GM19238 (cell line): ENCODE measurements around the gene SUPT3H.
A peak's percentile ranks its signal among the peaks of the same experiment; 100 is the strongest.
"Not testable (repeated sequence)": the region's sequence is repeated elsewhere in the genome, so short reads cannot be mapped to it uniquely, and the experiment has no call there.

Experiments
- DNase-seq: peaks from one replicate; pipeline ENCODE4 v3.0.0; 2011; ENCODE audit warnings: low spot score; ENCODE audit not compliant: insufficient read length

The SUPT3H gene

GRCh38 chr6:44914141-44914540 lies 463.6 kb downstream of the SUPT3H start:
- DNase-seq = no peak

- DNase-seq = no peak
These were observed 471.0 kb downstream of the SUPT3H start for GRCh38 chr6:44906761-44907160.

DNA sequence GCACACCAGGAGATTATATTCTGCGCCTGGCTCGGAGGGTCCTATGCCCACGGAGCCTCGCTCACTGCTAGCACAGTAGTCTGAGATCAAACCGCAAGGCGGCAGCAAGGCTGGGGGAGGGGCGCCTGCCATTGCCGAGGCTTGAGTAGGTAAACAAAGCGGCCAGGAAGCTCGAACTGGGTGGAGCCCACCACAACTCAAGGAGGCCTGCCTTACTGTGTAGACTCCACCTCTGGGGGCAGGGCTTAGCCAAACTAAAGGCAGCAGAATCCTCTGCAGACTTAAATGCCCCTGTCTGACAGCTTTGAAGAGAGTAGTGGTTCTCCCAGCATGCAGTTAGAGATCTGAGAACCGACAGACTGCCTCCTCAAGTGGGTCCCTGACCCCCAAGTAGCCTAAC lies 477.4 kb downstream of the SUPT3H start:
- DNase-seq = not testable (repeated sequence)

DNA sequence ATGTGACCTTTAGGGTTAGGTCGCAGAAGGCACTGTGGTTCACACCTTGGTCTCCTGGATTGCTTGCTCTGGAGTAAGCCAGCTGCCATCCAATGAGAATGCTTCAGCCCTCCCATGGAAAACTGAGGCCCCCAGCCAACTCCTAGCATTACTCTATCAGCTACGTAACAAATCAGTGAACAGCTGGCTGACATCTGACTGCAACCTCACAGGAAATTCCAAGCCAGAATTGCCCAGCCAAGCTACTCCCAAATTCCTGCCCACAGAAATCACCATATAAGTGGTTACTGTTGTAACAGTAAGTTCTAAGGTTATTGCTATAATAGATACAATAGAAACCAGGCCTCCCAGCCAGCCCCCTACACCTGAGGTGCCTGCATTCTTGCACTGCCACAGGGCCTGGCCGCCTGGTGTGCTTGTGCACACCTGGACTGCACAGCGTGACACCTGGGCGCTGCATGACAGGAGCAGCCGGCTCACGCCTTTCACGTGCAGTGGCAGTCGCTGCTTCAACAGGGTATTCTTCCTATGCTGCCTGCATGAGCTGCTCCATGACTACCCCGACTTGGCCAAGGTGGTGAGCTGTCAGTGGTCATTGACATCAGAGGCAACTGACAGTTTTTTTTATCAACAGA lies 479.3 kb downstream of the SUPT3H start:
- DNase-seq = no peak

GRCh38 chr6:44897316-44897715 lies 480.4 kb downstream of the SUPT3H start:
- DNase-seq = no peak

DNA sequence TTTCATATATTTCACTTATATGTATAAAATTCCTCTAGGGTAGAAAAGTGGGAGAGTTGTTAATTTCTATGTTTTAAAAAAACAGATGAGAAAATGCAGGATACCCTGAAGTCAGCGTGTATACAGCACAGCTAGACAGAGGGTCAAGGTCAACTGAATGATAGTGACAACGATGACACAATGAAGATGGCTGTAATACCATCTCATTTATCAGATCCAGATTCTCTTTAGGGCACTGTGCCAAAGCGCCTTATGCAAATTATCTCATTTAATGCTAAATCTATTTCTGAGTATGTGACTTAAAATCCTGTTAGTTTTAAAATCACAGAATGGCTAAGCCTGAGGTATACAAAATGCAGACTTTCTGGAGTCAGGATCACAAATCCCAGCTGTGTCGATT lies 481.0 kb downstream of the SUPT3H start:
- no peak for DNase-seq

DNA sequence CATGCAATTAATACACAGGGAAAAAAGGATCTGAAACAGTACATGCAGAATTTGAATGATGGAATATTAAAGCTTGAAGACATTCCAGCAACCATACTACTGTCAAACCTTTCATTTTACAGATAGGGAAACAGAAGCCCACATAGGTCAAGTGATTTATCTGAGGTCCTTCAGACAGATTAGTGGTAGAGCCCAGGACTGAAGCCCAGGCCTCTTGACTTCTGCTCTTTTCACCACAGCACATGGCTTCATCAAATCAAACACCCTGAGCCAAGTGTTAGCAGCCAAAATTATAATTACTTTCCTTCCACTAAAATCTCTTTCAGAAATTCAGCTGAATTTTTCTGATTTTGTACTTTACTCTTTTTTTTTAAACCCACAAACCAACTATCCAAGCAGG lies 485.2 kb downstream of the SUPT3H start:
- no peak for DNase-seq

- not testable (repeated sequence) for DNase-seq
These were observed 498.7 kb downstream of the SUPT3H start for GRCh38 chr6:44879071-44879470.

- DNase-seq = not testable (repeated sequence)
These were observed 501.1 kb downstream of the SUPT3H start for GRCh38 chr6:44876638-44877037.

- peak; percentile 21 for DNase-seq
These were observed 508.3 kb downstream of the SUPT3H start for GRCh38 chr6:44869321-44869897.

DNA sequence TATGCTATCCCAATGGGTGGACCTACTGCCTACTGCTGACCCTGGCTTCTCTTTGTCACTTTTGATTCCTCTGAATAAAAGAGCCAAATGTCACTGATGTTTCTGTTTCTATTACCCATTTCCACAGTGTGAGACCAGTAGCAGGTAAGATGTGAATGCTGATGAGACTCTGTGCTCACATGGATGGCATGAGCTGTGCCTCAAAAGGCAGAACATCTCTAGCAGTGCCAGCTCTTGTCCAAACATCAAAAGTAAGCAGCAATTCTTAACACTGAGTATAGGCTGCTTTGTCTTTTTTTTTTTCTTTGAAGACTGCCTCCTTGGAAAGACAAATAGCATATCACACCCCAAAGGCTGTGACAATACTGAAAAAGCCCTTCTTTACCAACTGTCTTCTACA lies 508.8 kb downstream of the SUPT3H start:
- no peak for DNase-seq

- DNase-seq = no peak
These were observed 509.4 kb downstream of the SUPT3H start for GRCh38 chr6:44868335-44868668.

- DNase-seq = no peak
These were observed 510.0 kb downstream of the SUPT3H start for GRCh38 chr6:44867571-44868334.

GRCh38 chr6:44865184-44865583 lies 512.5 kb downstream of the SUPT3H start:
- not testable (repeated sequence) for DNase-seq

- no peak for DNase-seq
These were observed 517.8 kb downstream of the SUPT3H start for GRCh38 chr6:44859901-44860410.

DNA sequence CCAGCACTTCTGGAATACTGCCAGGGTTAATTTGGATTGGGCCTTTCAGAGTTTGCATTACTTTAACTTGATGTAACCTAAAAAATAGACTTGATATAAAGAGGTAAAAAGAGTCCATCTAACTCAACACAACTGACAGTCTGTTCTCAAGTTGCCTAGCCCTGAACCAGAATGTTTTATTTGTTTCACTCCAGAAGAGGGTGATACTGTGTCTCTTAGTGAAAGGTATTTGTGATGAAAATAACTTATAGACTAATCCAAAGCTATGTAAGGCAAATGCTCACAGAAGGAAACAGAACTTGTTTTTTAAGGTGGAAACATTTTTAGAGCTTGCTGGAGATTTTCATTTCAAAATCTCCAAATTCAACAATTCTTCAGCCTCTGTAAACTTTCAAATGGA lies 518.7 kb downstream of the SUPT3H start:
- no peak for DNase-seq

DNA sequence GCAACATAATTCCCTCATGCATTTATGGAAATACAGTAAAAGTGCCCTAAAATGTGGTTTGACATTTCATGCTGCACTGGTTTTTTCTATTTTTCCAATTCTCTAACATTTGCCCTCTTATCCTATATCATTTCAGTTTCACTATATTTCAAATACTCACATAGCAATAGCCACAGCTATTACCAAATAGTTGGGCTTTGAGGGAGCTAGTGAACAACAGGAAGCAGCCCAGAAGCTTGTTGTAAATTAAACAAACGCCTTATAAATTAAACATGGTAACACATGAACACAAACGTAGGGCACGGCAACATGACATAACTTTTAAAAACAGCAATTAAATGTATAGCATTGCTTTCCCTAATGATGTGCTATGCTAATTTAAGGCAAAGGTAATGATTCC lies 521.3 kb downstream of the SUPT3H start:
- DNase-seq = no peak

DNA sequence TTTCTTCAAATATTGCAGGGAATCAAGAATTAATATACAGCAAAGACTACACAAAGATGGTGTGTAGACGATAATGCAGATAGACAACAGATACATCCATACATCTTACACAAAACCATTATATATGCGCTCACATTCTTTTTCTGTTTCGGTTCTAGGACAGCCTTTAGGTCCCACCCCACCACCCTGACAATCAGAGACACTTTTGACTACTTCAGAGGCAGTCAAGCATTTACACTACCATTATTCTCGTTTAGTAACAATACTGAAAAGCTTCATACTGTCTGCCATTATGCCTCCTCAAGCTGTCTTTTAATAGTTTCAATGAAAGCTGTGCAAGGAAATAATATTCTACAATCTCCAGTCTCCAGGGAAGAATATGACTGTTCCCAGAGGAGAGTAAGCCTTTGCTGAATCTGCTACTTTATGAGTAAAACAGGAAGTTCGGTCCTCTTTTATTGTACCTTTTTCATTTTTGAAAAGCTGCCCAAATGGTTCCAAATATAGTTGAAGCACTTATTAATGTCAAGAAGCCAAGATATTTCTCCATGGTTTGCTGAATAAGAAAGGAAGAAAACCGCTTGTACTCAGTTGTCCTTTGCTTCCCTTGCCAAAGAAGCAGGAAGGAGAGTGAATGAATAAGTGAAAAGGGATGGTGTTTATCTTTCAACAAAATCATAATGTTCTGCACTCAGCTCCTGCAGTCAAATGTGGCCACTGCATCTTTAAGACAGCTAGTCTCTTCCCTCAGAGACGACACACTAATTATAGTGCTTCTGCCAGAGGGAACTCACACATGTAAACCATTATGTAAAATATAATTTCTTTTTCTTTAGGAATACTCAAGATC lies 521.9 kb downstream of the SUPT3H start:
- no peak for DNase-seq

DNA sequence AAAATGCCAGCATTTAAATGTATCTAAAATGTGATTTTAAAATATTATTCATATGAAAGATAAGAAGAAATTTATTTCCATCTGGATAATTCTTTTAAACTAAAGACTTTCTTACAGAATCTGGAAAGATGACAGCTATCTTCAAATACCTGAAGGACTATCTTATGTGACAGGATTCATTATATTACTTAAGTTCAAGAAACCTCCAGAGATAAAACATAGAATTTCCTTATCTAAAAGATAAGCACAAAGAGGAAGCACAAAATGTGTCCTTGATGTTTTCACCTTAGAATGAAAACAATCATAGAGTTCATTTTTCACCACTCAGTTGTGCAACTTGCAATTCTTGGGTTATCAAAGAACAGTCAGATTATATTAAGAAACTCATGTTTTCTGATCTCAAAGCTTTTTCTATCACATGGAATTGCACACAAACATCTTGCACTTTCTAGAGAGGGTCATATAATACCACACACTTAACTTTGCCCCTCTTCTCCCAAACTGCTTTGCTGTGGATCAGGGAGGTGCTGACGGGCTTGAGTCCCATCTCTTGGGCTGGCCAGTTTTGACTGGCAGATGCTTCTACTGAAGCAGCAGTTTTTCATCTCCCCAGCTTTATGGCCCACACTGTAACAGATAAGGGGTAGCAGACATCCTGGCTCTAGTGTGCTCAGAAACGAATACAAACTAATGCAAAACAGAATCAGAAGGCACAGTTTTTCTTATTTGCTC lies 522.9 kb downstream of the SUPT3H start:
- no peak for DNase-seq

DNA sequence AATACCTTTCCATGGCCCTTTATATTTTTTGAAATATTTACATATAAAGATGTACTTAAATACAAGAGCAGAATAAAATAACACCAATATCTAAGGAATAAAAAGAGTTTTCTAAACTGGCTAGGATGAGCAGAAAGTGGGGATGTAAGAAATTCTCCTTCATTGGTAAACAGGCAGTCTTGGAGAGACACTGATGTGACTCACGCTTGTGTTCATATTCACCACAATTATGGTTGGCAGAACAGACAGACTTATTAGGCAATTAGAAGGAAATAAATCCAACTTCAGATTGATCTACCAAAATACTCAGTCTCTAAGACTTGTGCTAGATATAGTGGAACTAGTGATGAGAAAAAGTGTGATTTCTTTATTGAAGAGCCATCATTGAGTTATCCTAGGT lies 526.6 kb downstream of the SUPT3H start:
- DNase-seq = no peak

DNA sequence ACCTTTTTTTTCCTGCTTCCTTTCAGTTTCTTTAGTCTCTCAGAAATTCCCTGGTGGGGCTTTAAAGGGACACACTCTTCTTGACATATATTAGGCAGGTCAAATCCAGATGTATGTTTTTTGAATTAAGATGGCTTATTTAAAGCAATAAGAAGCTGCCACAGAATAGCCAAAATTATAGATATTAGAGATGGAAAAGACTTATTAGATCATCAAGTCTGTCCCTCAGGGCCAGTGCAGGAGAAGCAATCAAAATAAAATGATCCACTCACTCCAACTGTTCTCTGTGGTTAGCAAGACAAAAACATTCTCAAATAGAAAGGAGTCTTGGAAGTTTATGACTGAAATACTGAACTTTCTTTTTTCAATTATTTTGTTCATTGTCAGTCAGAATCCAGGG lies 527.4 kb downstream of the SUPT3H start:
- no peak for DNase-seq
